Caco-2 (cell line): ENCODE measurements around the gene PPP1R3G. TPM values are rescaled to one million over a fixed set of nuclear protein-coding genes. Genes with fewer than 3 reads are reported as not detected.

Source experiments
- BruUV-seq: library from RNA; stranded (reverse); fragments of 400-500 nt; replicated peaks from 2 replicates; lab custom pipeline; 2021; lab: Mats Ljungman, UMichigan
- CTCF ChIA-PET: fragments of 300-600 bp; sonication (Branson Sonifier 250); formaldehyde crosslinking; loops from one replicate; lab custom pipeline; 2022; ENCODE audit warnings: antibody characterized with exemption; lab: Charles Lee
- POLR2A ChIA-PET: fragments of 300-600 bp; sonication (Branson Sonifier 250); formaldehyde crosslinking; loops from one replicate; lab custom pipeline; 2022; ENCODE audit warnings: antibody characterized with exemption; lab: Charles Lee
- DNase-seq, 2 experiments: peaks; one replicate each; pipeline versions ENCODE4 v3.0.0 to v3.0.0-alpha.2; 2020 to 2022
- H3K27me3 ChIP-seq: replicated peaks from 2 replicates; pipeline ENCODE4 v1.6.0; 2011; ENCODE audit warnings: low read length; ENCODE audit not compliant: control insufficient read depth, insufficient read depth
- H3K36me3 ChIP-seq: 2 replicates; pipeline ENCODE4 v1.5.1; 2011; ENCODE audit warnings: low read length; ENCODE audit not compliant: control insufficient read depth, insufficient read depth
- H3K4me1 ChIP-seq: fragments of 250-450 bp; sonication (Bioruptor Pico); 2 replicates; pipeline ENCODE4 v1.5.1; 2020; ENCODE audit warnings: mild to moderate bottlenecking
- H3K4me3 ChIP-seq: 2 replicates; pipeline ENCODE4 v1.5.1; 2011; ENCODE audit warnings: low read depth, mild to moderate bottlenecking, control low read depth, low read length
- H3K9me3 ChIP-seq: fragments of 250-450 bp; sonication (Bioruptor Pico); 2 replicates; pipeline ENCODE4 v1.5.1; 2020; ENCODE audit warnings: mild to moderate bottlenecking, moderate library complexity
- H3K27ac Mint-ChIP-seq: one replicate; pipeline ENCODE4 v1.8.0; 2022; ENCODE audit warnings: mixed read lengths; ENCODE audit not compliant: unreplicated experiment
- H3K27me3 Mint-ChIP-seq: one replicate; pipeline ENCODE4 v1.8.0; 2022; ENCODE audit warnings: mixed read lengths; ENCODE audit not compliant: insufficient read depth, unreplicated experiment
- H3K36me3 Mint-ChIP-seq: one replicate; pipeline ENCODE4 v1.8.0; 2022; ENCODE audit warnings: mild to moderate bottlenecking, mixed read lengths; ENCODE audit not compliant: insufficient read depth, unreplicated experiment
- H3K4me1 Mint-ChIP-seq: one replicate; pipeline ENCODE4 v1.8.0; 2022; ENCODE audit warnings: low read depth, mixed read lengths; ENCODE audit not compliant: unreplicated experiment
- H3K4me3 Mint-ChIP-seq: one replicate; pipeline ENCODE4 v1.8.0; 2022; ENCODE audit warnings: mild to moderate bottlenecking, moderate library complexity, mixed read lengths; ENCODE audit not compliant: unreplicated experiment
- H3K9me3 Mint-ChIP-seq: one replicate; pipeline ENCODE4 v1.8.0; 2022; ENCODE audit warnings: mixed read lengths; ENCODE audit not compliant: unreplicated experiment
- CTCF ChIP-seq, 2 experiments: fragments of 200-600 bp in 1 of 2; IDR thresholded peaks; 1 replicate in 1 of 2; 2 replicates in 1 of 2; pipeline versions ENCODE4 v1.5.1 to v1.8.0; 2011 to 2022; ENCODE audit warnings: antibody characterized with exemption in 1 of 2, control low read depth in 1 of 2, inconsistent platforms in 1 of 2, low read depth in 1 of 2, low read length in 1 of 2, mild to moderate bottlenecking in 1 of 2, moderate library complexity in 1 of 2; ENCODE audit not compliant: insufficient read depth in 1 of 2, severe bottlenecking in 1 of 2, unreplicated experiment in 1 of 2
- intact Hi-C: fragments of 100-400 bp; cut with micrococcal nuclease; formaldehyde crosslinking; loops from one replicate; pipeline ENCODE4 v1.10.0; 2022; ENCODE audit not compliant: unreplicated experiment
- total RNA-seq: library from RNA; stranded (reverse); gene quantifications from 2 replicates; pipeline ENCODE4 v1.2.3, GENCODE V29; 2022

PPP1R3G gene
- total RNA-seq, 1 experiment from 2014 or later = 0.18 TPM

GRCh38 chr6:5110246-5110645 is 25.1 kb downstream of the PPP1R3G start:
- no peaks in the 10 kb centered on the region for H3K27me3 Mint-ChIP-seq
- peaks cover 4% of the 10 kb centered on the region for H3K36me3 Mint-ChIP-seq
- H3K4me3 ChIP-seq = no peak overlapping the region
- no TSS peak for BruUV-seq
- no peaks in the 10 kb centered on the region for H3K9me3 Mint-ChIP-seq
- intact Hi-C loops = no loop called here
- no peak overlapping the region for H3K4me3 Mint-ChIP-seq
- ChIA-PET CTCF (no interaction called here), POLR2A (no interaction called here)
- H3K36me3 ChIP-seq = no peaks in the 10 kb centered on the region
- no peaks in the 10 kb centered on the region for H3K27me3 ChIP-seq
- no peaks in the 10 kb centered on the region for H3K4me1 Mint-ChIP-seq
- no peak for TF ChIP-seq CTCF (IDR thresholded peaks at IDR 0.05; ENCODE audit: insufficient read depth in 1 of 2, low read depth in 1 of 2, low read length in 1 of 2, severe bottlenecking in 1 of 2, unreplicated experiment in 1 of 2)
- H3K27ac Mint-ChIP-seq = no peak overlapping the region
- H3K4me1 ChIP-seq = no peaks in the 10 kb centered on the region
- H3K9me3 ChIP-seq = no peaks in the 10 kb centered on the region
- DNase-seq = no peak

GRCh38 chr6:5111626-5112025 is 26.5 kb downstream of the PPP1R3G start:
- TF ChIP-seq CTCF (IDR thresholded peaks at IDR 0.05; ENCODE audit: insufficient read depth in 1 of 2, low read depth in 1 of 2, low read length in 1 of 2, severe bottlenecking in 1 of 2, unreplicated experiment in 1 of 2) = no peak
- H3K4me1 ChIP-seq = no peaks in the 10 kb centered on the region
- H3K36me3 ChIP-seq = no peaks in the 10 kb centered on the region
- H3K4me3 ChIP-seq = no peak overlapping the region
- H3K27me3 ChIP-seq = no peaks in the 10 kb centered on the region
- Mint-ChIP-seq H3K4me3 (no peak overlapping the region), H3K4me1 (no peaks in the 10 kb centered on the region), H3K27ac (no peak overlapping the region), H3K27me3 (no peaks in the 10 kb centered on the region), H3K9me3 (no peaks in the 10 kb centered on the region), H3K36me3 (no peaks in the 10 kb centered on the region)
- no peak for DNase-seq
- no peaks in the 10 kb centered on the region for H3K9me3 ChIP-seq
- POLR2A ChIA-PET = no interaction called here
- intact Hi-C loops = no loop called here
- BruUV-seq = no TSS peak
- CTCF ChIA-PET = no interaction called here

GRCh38 chr6:5112066-5112799 is 27.1 kb downstream of the PPP1R3G start:
- Histone ChIP-seq H3K36me3 (no peaks in the 10 kb centered on the region), H3K4me3 (no peak overlapping the region), H3K4me1 (no peaks in the 10 kb centered on the region), H3K27me3 (no peaks in the 10 kb centered on the region), H3K9me3 (no peaks in the 10 kb centered on the region)
- Mint-ChIP-seq H3K27ac (no peak overlapping the region), H3K4me3 (no peak overlapping the region), H3K27me3 (no peaks in the 10 kb centered on the region), H3K9me3 (no peaks in the 10 kb centered on the region), H3K4me1 (no peaks in the 10 kb centered on the region), H3K36me3 (no peaks in the 10 kb centered on the region)
- CTCF ChIA-PET = no interaction called here
- intact Hi-C loops = no loop called here
- BruUV-seq = no TSS peak
- TF ChIP-seq CTCF (IDR thresholded peaks at IDR 0.05; ENCODE audit: insufficient read depth in 1 of 2, low read depth in 1 of 2, low read length in 1 of 2, severe bottlenecking in 1 of 2, unreplicated experiment in 1 of 2) = no peak
- POLR2A ChIA-PET = no interaction called here
- no peak for DNase-seq
